CD14-positive monocyte (primary cell): ENCODE measurements around the gene PALM. TPM values are rescaled to one million over a fixed set of nuclear protein-coding genes. Genes with fewer than 3 reads are reported as not detected.
A peak's percentile ranks its signal among the peaks of the same experiment; 100 is the strongest.

Experiments
- DNase-seq, 3 donors: peaks; one replicate each; pipeline ENCODE4 v3.0.0-alpha.2; 2011 to 2022
- H2AFZ ChIP-seq: 2 replicates; pipeline ENCODE4 v1.6.0; 2012; ENCODE audit warnings: mild to moderate bottlenecking, low read depth, low read length, inconsistent platforms; ENCODE audit not compliant: insufficient read depth, poor library complexity, severe bottlenecking
- H3K27ac ChIP-seq, 2 donors: 1 replicate in 1 of 2; 2 replicates in 1 of 2; pipeline ENCODE4 v1.5.1; 2012 to 2013; ENCODE audit warnings: low read length in 2 of 2, control low read depth in 1 of 2, inconsistent platforms in 1 of 2, low read depth in 1 of 2, mild to moderate bottlenecking in 1 of 2
- H3K27me3 ChIP-seq, 2 donors: one replicate each; pipeline versions ENCODE4 v1.6.0 to v1.6.1; 2011 to 2013; ENCODE audit warnings: low read length in 2 of 2; ENCODE audit not compliant: control insufficient read depth in 2 of 2, insufficient read depth in 2 of 2
- H3K36me3 ChIP-seq, 2 donors: replicated peaks in 1 of 2; 1 replicate in 1 of 2; 2 replicates in 1 of 2; pipeline versions ENCODE4 v1.5.1 to v1.6.1; 2012 to 2013; ENCODE audit warnings: low read length in 2 of 2, control low read depth in 1 of 2, inconsistent platforms in 1 of 2, mild to moderate bottlenecking in 1 of 2; ENCODE audit not compliant: insufficient read depth in 2 of 2, control insufficient read depth in 1 of 2
- H3K4me1 ChIP-seq, 2 donors: 1 replicate in 1 of 2; 2 replicates in 1 of 2; pipeline versions ENCODE4 v1.5.1 to v1.6.1; 2012 to 2013; ENCODE audit warnings: low read length in 2 of 2, control low read depth in 1 of 2, inconsistent platforms in 1 of 2, mild to moderate bottlenecking in 1 of 2, moderate library complexity in 1 of 2; ENCODE audit not compliant: insufficient read depth in 2 of 2, control insufficient read depth in 1 of 2
- H3K4me2 ChIP-seq: replicated peaks from 2 replicates; pipeline ENCODE3; 2012; ENCODE audit warnings: low read length, moderate library complexity, mild to moderate bottlenecking; ENCODE audit not compliant: poor library complexity, severe bottlenecking; ENCODE audit errors: extremely low read depth
- H3K4me3 ChIP-seq, 3 experiments: fragments of 200-600 bp in 1 of 3; sonication (generic) in 1 of 3; replicated peaks in 1 of 3; 1 replicate in 2 of 3; 2 replicates in 1 of 3; pipeline ENCODE4 v1.5.1; 2011 to 2013; ENCODE audit warnings: low read length in 3 of 3, mild to moderate bottlenecking in 3 of 3, control low read depth in 2 of 3, low read depth in 2 of 3, inconsistent platforms in 1 of 3, moderate library complexity in 1 of 3
- H3K79me2 ChIP-seq: 2 replicates; pipeline ENCODE4 v1.6.0; 2012; ENCODE audit warnings: mild to moderate bottlenecking, control low read depth, inconsistent platforms, low read length, moderate library complexity; ENCODE audit not compliant: insufficient read depth
- H3K9ac ChIP-seq: 2 replicates; pipeline ENCODE4 v1.6.0; 2017; ENCODE audit warnings: low read length, mild to moderate bottlenecking; ENCODE audit not compliant: insufficient read depth, poor library complexity, severe bottlenecking
- H3K9me3 ChIP-seq, 2 donors: replicated peaks in 1 of 2; 1 replicate in 1 of 2; 2 replicates in 1 of 2; pipeline versions ENCODE4 v1.5.1 to v1.6.1; 2012 to 2013; ENCODE audit warnings: low read length in 2 of 2, control low read depth in 1 of 2; ENCODE audit not compliant: control insufficient read depth in 1 of 2, insufficient read depth in 1 of 2
- H4K20me1 ChIP-seq: 2 replicates; pipeline ENCODE4 v1.6.0; 2012; ENCODE audit warnings: mild to moderate bottlenecking, low read length, control low read depth, moderate library complexity; ENCODE audit not compliant: insufficient read depth
- H3K27ac Mint-ChIP-seq, 7 donors: one replicate each; pipeline ENCODE4 v1.8.0; 2020; ENCODE audit warnings: mild to moderate bottlenecking in 7 of 7, mixed read lengths in 7 of 7, moderate library complexity in 6 of 7, inconsistent platforms in 2 of 7
- H3K27me3 Mint-ChIP-seq, 3 donors: one replicate each; pipeline ENCODE4 v1.8.0; 2021 to 2022; ENCODE audit warnings: low read depth in 3 of 3, mild to moderate bottlenecking in 3 of 3, mixed read lengths in 3 of 3, moderate library complexity in 3 of 3, inconsistent platforms in 1 of 3
- H3K36me3 Mint-ChIP-seq, 2 donors: one replicate each; pipeline ENCODE4 v1.8.0; 2020; ENCODE audit warnings: mixed read lengths in 2 of 2, inconsistent platforms in 1 of 2, mild to moderate bottlenecking in 1 of 2
- H3K4me1 Mint-ChIP-seq: one replicate; pipeline ENCODE4 v1.8.0; 2020; ENCODE audit warnings: mild to moderate bottlenecking, mixed read lengths
- H3K4me3 Mint-ChIP-seq, 2 donors: one replicate each; pipeline ENCODE4 v1.8.0; 2020; ENCODE audit warnings: mild to moderate bottlenecking in 2 of 2, mixed read lengths in 2 of 2, moderate library complexity in 1 of 2
- H3K9me3 Mint-ChIP-seq, 7 donors: one replicate each; pipeline ENCODE4 v1.8.0; 2020 to 2022; ENCODE audit warnings: mixed read lengths in 7 of 7, mild to moderate bottlenecking in 6 of 7, moderate library complexity in 6 of 7, inconsistent platforms in 2 of 7
- WGBS: methylation state at CpG from one replicate; pipeline ENCODE4 v1.1.5; 2013; ENCODE audit warnings: missing lambda C conversion rate; ENCODE audit not compliant: insufficient coverage; 5-methylcytosine and 5-hydroxymethylcytosine counted together
- intact Hi-C, 2 donors: fragments of 100-400 bp; cut with micrococcal nuclease; formaldehyde crosslinking; loops; one replicate each; pipeline versions ENCODE4 v1.15.0 to v1.15.1; 2023
- polyA plus RNA-seq, 3 donors: library from polyadenylated mRNA; depleted of rRNA in 1 of 3; unstranded in 2 of 3; stranded (reverse) in 1 of 3; fragments of 300-500 nt in 2 of 3; fragments of >200 nt in 1 of 3; fragmentation: Illumina TruSeq in 2 of 3; gene quantifications; 1 replicate in 2 of 3; 2 replicates in 1 of 3; pipeline ENCODE4 v1.2.3, GENCODE V29; 2012 to 2021
- TF ChIP-seq, protein P1 (sequence below): fragments of 200-600 bp; IDR thresholded peaks from one replicate; pipeline ENCODE4 v1.8.0; 2022; ENCODE audit warnings: antibody characterized with exemption, mild to moderate bottlenecking

Gene PALM
- polyA plus RNA-seq, 3 donors, result 0.23 TPM; not detected in 2

GRCh38 chr19:749811-750210 is 41.1 kb downstream of the PALM start:
- H2AFZ ChIP-seq, result no peak overlapping the region
- no peak overlapping the region for H3K4me2 ChIP-seq
- TF ChIP-seq, protein P1, sequence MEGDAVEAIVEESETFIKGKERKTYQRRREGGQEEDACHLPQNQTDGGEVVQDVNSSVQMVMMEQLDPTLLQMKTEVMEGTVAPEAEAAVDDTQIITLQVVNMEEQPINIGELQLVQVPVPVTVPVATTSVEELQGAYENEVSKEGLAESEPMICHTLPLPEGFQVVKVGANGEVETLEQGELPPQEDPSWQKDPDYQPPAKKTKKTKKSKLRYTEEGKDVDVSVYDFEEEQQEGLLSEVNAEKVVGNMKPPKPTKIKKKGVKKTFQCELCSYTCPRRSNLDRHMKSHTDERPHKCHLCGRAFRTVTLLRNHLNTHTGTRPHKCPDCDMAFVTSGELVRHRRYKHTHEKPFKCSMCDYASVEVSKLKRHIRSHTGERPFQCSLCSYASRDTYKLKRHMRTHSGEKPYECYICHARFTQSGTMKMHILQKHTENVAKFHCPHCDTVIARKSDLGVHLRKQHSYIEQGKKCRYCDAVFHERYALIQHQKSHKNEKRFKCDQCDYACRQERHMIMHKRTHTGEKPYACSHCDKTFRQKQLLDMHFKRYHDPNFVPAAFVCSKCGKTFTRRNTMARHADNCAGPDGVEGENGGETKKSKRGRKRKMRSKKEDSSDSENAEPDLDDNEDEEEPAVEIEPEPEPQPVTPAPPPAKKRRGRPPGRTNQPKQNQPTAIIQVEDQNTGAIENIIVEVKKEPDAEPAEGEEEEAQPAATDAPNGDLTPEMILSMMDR, result no peak
- Mint-ChIP-seq H3K4me1 (peaks cover 20% of the 10 kb centered on the region), H3K4me3 (no peak overlapping the region), H3K27ac (no peak overlapping the region), H3K36me3 (no peaks in the 10 kb centered on the region), H3K27me3 (peaks cover 2 to 8% (median 3%) of the 10 kb centered on the region in 3 donors), H3K9me3 (peaks cover 12 to 32% (median 16%) of the 10 kb centered on the region in 7 donors)
- H3K9me3 ChIP-seq, result peaks cover 7 to 28% of the 10 kb centered on the region in 2 donors
- no peak overlapping the region for H3K4me3 ChIP-seq
- no peaks in the 10 kb centered on the region for H3K27me3 ChIP-seq
- no peaks in the 10 kb centered on the region for H3K79me2 ChIP-seq
- H4K20me1 ChIP-seq, result no peaks in the 10 kb centered on the region
- no peak overlapping the region for H3K9ac ChIP-seq
- no peak overlapping the region for H3K27ac ChIP-seq
- no peak for DNase-seq
- no peaks in the 10 kb centered on the region for H3K36me3 ChIP-seq
- WGBS, result 89% methylated on average over 9 of the region's 14 CpGs
- intact Hi-C loops, result no loop called here
- peaks cover 15 to 17% of the 10 kb centered on the region in 2 donors for H3K4me1 ChIP-seq

- H3K9me3 Mint-ChIP-seq, result peaks cover 10 to 23% (median 13%) of the 10 kb centered on the region in 7 donors
- Histone ChIP-seq H3K9me3 (peaks cover 7 to 25% of the 10 kb centered on the region in 2 donors), H3K27me3 (no peaks in the 10 kb centered on the region)
Observed at GRCh38 chr19:750640-751423, 42.1 kb downstream of the PALM start, which contains the start of gene MISP. Gene MISP, plus strand, starts transcription at chr19:751112. Its CDS starts 5,835 bp downstream, at chr19:756947.

More at GRCh38 chr19:750640-751423, 42.1 kb downstream of the PALM start, which contains the start of gene MISP:
- Mint-ChIP-seq H3K4me3 (no peak within 1 kb of the TSS), H3K36me3 (no peaks in the 10 kb centered on the region), H3K27ac (peak within 1 kb of the TSS in 4 of 7 donors; percentile 33 to 72 (median 50)), H3K27me3 (peaks cover 2 to 12% (median 4%) of the 10 kb centered on the region in 3 donors), H3K4me1 (peaks cover 20% of the 10 kb centered on the region)
- no peak within 1 kb of the TSS for H3K9ac ChIP-seq
- intact Hi-C loops, result no loop called here
- H4K20me1 ChIP-seq, result no peaks in the 10 kb centered on the region
- H3K36me3 ChIP-seq, result no peaks in the 10 kb centered on the region
- TF ChIP-seq, protein P1, result no peak
- DNase-seq, result no peak
- no peak within 1 kb of the TSS for H2AFZ ChIP-seq
- peaks cover 15 to 17% of the 10 kb centered on the region in 2 donors for H3K4me1 ChIP-seq
- H3K4me2 ChIP-seq, result no peak within 1 kb of the TSS
- H3K4me3 ChIP-seq, result no peak within 1 kb of the TSS
- H3K27ac ChIP-seq, result no peak within 1 kb of the TSS
- 82% methylated on average over 23 of the region's 31 CpGs for WGBS
- H3K79me2 ChIP-seq, result no peaks in the 10 kb centered on the region
